Measurements from ENCODE around the gene PSMC3IP. TPM values are rescaled to one million over a fixed set of nuclear protein-coding genes. Genes with fewer than 3 reads are reported as not detected.

Gene PSMC3IP
- total and polyA plus RNA-seq, 2 donors (not counting 3 experiments of a cell fraction or from before 2014, with no cell fraction given), result 5.9 to 19.3 TPM

- Histone ChIP-seq H3K4me1 (ENCODE audit: control insufficient read depth, extremely low read depth, insufficient read depth, low read length) (peaks cover 27% of the 10 kb centered on the region), H3K36me3 (ENCODE audit: control insufficient read depth in 2 of 2, extremely low read depth in 1 of 2, insufficient read depth in 2 of 2, low read length in 2 of 2) (peaks cover 4 to 21% of the 10 kb centered on the region in 2 experiments), H3K27ac (ENCODE audit: insufficient read depth, low read depth, low read length) (no peak overlapping the region), H2AFZ (ENCODE audit: low read depth, low read length) (no peak overlapping the region), H3K9me1 (replicated peaks; ENCODE audit: control insufficient read depth, extremely low read depth, insufficient read depth, low read length) (no peaks in the 10 kb centered on the region), H3K4me2 (ENCODE audit: insufficient read depth, low read length) (peak overlapping the region; percentile 75), H3K9me3 (replicated peaks; ENCODE audit: control insufficient read depth, insufficient read depth, low read length) (no peaks in the 10 kb centered on the region), H3K4me3 (replicated peaks in 1 of 3; ENCODE audit: insufficient read depth in 1 of 3, low read depth in 1 of 3, low read length in 3 of 3) (no peak overlapping the region), H3K9ac (replicated peaks; ENCODE audit: extremely low read depth, insufficient read depth, low read length) (no peak overlapping the region), H3K27me3 (ENCODE audit: control insufficient read depth in 2 of 2, insufficient read depth in 2 of 2, low read length in 2 of 2) (no peaks in the 10 kb centered on the region), H3K79me2 (ENCODE audit: control insufficient read depth, insufficient read depth, low read length) (peaks cover 30% of the 10 kb centered on the region), H4K20me1 (replicated peaks; ENCODE audit: control insufficient read depth, extremely low read depth, insufficient read depth, low read length) (no peaks in the 10 kb centered on the region)
- FAIRE-seq (peak; percentile 44), DNase-seq (ENCODE audit: low read depth, low spot score) (no peak)
- CTCF ChIA-PET, result interaction anchor here (2.1 kb wide), 1 partner anchor 14 kb away, joined by 9 read pairs; the partner anchor contains the start of gene PSMC3IP
- POLR2A ChIA-PET, result no interaction called here
- intact Hi-C loops (cut with micrococcal nuclease) (no loop called here), dilution Hi-C loops (cut with MboI; ENCODE audit: extremely low pct_ligation_motif_present, low sequenced_read_pairs) (no loop called here)
- no TSS peak for BruUV-seq (replicated peaks)
- TF ChIP-seq POLR2AphosphoS5 (IDR thresholded peaks at IDR 0.05; ENCODE audit: insufficient read depth, low read depth, low read length) (no peak), GATA2 (IDR thresholded peaks at IDR 0.05; ENCODE audit: insufficient read depth, insufficient read length, low read depth, low read length) (no peak), FOS (IDR thresholded peaks at IDR 0.05; ENCODE audit: borderline replicate concordance, insufficient read depth, low read length) (no peak), MYC (IDR thresholded peaks at IDR 0.05; ENCODE audit: low read depth, low read length) (no peak), MAX (IDR thresholded peaks at IDR 0.05; ENCODE audit: insufficient read depth, insufficient read length) (no peak), POLR2A (IDR thresholded peaks at IDR 0.05; ENCODE audit: low read depth, low read length) (no peak), EZH2 (IDR thresholded peaks at IDR 0.05; ENCODE audit: borderline replicate concordance, low read depth, low read length, severe bottlenecking) (no peak), CTCF (IDR thresholded peaks at IDR 0.05; ENCODE audit: extremely low read depth in 1 of 2, insufficient read depth in 1 of 2, low read depth in 1 of 2, low read length in 2 of 2) (no peak), JUN (IDR thresholded peaks at IDR 0.05; ENCODE audit: borderline replicate concordance, insufficient read depth, insufficient read length, low read depth) (no peak)
Measured at GRCh38 chr17:42563543-42563942, 14.0 kb downstream of the PSMC3IP start.

Data from endothelial cell of umbilical vein (primary cell).